ENCODE data around the gene MECR. TPM values are rescaled to one million over a fixed set of nuclear protein-coding genes. Genes with fewer than 3 reads are reported as not detected.

MECR gene
- total RNA-seq, 4 donors from 2014 or later: 18.7 to 34.9 (median 20.1) TPM

- no peak for TF ChIP-seq CTCF (IDR thresholded peaks at IDR 0.05; ENCODE audit: low read depth)
Measured at GRCh38 chr1:29247044-29247443, 16.3 kb upstream of the MECR start.

GRCh38 chr1:29245876-29246275 lies 15.1 kb upstream of the MECR start:
- no peak for TF ChIP-seq CTCF (IDR thresholded peaks at IDR 0.05; ENCODE audit: low read depth)

GRCh38 chr1:29245261-29245660 lies 14.5 kb upstream of the MECR start:
- TF ChIP-seq CTCF (IDR thresholded peaks at IDR 0.05; ENCODE audit: low read depth): no peak

- no peak for TF ChIP-seq CTCF (IDR thresholded peaks at IDR 0.05; ENCODE audit: low read depth)
Measured at GRCh38 chr1:29243871-29244200, 13.1 kb upstream of the MECR start.

- TF ChIP-seq CTCF (IDR thresholded peaks at IDR 0.05; ENCODE audit: low read depth): no peak
Measured at GRCh38 chr1:29243023-29243870, 12.5 kb upstream of the MECR start.

GRCh38 chr1:29240986-29241385 lies 10.3 kb upstream of the MECR start:
- TF ChIP-seq CTCF (IDR thresholded peaks at IDR 0.05; ENCODE audit: low read depth): no peak

- TF ChIP-seq CTCF (IDR thresholded peaks at IDR 0.05; ENCODE audit: low read depth): no peak
Measured at GRCh38 chr1:29240400-29240837, 9.7 kb upstream of the MECR start.

Data from subcutaneous adipose tissue (tissue), 4 donors.